NCI-H187 (cell line): ENCODE data around the gene CIB4.

Experiments
- DNase-seq, 2 experiments: peaks; one replicate each; lab custom pipeline; 2025; lab: John Stamatoyannopoulos, UW

The CIB4 gene

DNA sequence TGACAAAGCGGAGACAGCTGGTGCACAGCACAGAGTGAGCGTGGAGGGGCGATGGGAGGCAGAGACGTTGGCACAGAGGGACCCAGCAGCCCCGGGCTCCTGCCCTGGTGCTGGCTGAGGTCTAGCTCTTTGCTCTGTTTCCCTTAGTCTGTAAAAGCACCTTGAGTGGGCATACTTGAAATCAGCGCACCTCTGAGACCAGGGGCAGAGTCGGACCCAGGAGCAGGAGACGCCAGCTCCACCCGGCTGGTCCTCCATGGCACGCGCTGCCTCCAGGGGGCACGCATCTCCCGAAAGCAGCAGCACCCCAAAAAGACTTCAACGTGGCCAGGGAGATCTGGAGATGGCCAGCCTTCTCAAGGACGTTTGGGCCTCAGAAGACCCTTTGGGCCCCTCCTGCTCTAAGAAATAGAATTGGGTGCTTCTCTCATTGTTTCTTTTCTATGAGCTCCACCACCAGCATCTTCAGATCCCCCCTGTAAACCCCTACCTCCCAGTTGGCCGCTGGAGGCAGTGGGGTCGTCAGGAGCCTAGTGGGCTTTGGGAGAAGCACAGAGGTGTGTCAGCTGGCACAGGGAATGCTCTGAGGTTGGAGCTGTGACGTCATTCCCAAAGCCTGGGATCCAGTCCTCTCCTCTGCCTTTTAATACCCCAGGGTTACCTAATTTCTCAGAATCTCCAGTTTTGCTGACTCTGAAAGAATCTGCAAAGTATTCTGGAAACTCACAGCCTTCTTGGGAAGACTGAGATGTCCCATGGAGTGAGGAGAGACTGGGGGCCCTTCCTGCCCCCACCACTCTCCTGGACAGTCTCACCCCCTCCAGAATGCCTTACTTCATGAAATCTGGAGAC, 58.9 kb downstream of the CIB4 start:
- DNase-seq, result no peak

DNA sequence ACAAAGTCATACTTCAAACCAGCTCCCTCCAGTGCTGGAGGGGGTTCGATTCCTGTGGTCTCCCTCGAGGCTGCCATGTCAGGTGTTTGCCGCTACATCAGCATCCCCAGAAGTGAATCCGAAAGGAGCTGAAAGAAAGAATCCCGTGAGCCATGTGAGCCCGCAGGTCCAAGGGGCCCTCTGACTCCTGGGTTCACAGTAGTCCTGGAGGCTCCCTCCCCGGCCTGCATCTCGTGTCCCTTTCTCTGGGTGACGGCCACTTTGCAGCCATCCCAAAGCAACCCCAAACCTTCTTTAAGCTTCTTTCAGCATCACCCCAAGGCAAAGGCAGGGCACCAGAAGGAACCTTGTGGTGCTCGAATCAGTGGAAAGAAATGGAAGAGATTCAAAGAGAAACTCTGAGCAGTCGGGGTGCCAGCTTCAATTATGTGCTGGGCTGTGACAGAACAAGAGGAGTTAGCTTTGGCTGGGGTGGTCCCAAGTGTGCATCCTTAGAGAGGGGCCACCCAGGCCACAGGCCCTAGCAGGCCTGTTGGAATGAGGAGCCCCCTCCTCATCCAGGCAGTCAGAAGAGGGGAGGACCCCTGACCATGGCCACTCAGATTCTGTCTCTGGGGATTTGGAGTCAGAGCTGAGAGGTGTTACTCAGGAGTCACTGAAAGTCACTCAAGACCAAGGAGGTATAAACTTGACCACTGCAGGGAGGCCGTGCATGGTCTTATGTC, 59.7 kb downstream of the CIB4 start:
- DNase-seq, result no peak

DNA sequence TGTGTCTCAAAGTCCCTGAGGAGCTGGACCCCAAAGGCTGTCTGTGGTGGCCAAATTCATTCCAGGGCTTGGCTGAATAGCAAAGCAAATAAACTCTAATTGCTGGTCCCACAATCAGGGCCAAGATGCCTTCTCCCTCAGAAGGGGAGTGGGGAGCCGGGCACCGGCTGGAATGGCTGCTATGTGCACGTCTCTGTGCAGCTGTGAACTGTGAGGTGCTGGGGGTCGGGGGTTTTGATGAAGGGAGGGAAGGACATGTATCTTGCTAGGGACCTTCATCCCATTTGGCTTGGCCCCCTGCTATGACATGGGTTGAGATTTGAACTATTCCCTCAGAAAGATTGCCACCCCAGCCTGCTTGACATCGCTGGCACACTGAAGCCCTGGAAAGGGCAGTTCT, 60.4 kb downstream of the CIB4 start:
- DNase-seq, result no peak

DNA sequence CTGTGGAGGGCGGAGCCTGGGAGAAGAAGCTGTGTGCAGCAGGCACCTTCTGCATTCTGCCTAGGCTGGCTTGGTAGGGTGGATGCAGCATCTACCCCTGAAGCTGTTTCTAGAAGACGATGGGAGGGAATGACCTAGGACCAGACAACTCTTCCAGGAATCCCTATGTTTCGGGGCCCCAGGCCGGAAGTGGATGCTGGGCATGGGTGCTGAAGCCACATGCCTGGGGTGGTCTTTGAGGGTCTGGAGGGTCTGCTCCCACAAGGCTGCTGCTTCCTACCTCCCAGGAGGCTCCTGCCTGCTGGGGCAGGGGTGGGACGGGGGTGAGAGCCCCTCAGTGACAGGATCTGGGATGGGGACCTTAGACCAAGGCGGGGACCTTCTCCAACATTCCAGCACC, 61.0 kb downstream of the CIB4 start:
- no peak for DNase-seq

DNA sequence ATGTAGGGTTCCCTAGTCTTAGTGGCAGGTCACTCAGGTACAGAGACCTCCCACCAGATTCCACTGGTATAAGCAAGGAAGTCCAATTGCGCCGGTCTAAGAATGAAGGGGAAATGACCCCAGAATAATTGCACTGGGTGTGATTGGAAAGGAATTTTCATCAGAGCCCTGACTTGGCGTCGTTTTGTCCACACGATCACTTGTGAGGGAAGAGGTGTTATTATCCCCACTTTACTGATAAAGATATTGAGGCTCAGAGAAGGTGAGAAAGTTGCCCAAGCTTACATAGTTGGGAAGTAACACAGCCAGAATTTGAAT, 61.5 kb downstream of the CIB4 start:
- DNase-seq, result no peak

DNA sequence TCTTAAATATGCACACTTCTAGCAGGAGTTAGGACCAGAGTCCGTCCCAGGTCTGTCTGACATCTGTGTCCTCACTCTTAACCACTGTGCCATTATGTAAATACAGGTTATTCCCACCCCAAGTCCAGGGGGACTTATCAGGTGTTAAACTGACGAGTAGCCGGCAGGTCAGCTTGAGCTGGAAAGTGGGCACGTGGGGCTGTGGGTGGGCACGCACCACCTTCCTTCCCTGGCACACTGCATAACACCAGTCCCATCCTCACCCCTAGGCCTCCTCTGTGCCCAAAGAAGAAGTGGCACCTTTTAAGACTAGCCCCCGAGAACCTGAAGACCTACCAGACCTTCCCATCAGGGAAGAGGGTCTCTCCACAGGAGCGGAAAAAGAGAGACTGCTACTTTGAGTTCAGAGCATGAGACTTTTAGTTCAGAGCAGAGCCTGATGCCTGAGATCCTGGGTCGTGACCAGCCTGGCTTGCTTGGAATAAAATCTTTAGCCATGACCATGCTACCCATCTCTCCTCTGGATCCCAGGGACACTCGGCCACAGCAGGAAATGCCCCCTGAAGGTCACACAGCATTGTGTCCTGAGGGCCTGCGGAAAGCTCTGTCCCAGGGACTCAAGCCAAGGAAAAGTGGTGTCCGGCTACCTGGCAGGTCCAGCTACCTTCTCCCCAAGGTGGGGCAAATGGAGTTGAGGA, 62.0 kb downstream of the CIB4 start:
- DNase-seq, result no peak

DNA sequence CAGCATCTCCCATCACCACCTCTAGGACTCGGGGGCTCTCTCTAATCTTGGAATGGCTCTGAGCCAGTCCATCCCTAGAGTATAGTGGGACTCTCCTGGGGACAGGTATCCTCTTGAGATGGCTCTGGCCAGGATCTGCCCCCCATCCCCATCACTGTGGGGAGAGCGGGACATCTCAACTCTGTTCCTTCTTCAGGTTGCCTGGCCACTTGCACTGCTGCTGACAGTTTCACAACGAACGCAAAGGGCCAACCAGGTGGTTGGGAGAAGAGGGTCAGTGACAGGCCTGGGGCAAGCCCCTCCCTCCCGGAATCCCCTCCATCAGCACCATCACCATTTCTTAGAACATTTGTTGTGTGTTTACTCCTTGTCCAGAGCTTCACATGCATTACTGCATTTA, 62.6 kb downstream of the CIB4 start:
- no peak for DNase-seq

DNA sequence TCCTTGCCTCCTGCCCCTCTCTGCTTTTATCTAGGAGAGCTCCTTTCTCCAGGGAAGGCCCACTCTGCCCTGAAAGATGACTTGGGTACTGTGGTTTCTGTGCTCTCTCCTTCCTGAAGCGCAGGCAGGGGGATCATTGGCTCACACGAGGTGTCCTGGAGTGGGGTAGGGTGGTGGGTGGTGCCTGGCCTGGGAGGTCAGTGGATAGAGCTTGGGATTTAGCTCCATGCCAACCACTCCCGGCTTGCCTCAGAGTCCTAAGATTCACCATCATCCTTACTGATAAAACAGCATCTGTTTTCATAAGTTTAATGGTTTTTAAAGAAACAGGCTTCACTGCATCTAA, 63.1 kb downstream of the CIB4 start:
- DNase-seq, result no peak

DNA sequence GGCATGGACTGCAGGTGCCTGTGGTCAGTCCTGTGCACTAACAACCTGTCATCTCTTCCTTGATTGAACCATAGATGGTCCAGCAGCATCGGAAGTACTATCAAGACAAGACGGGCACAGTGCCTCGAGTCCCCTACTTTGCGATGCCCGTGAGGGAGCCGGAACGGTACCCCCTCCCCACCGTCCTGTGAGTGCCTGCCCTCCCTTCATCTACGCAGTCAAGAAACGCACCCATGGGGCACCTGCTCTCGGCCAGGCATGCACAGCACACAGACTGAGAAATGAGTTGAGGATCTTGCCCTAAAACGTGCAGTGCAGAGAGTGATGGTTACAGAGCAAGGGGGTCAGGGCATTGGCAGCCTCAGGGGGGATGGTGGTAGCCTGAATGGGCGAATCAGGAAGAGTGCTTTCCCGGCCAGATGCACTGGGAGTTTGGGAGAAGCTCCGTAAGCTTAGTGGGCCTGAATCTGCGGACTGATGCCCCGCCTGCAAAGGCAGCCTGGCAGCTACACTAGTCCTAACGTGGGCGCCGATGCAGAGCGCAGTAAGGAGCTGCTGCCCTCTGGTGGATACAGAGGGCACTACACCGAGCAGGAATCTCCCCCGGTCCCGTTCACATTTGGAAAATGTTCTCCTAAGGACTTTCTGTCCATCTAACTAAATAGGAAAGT, 63.6 kb downstream of the CIB4 start:
- peak; percentile 55 to 58 for DNase-seq

DNA sequence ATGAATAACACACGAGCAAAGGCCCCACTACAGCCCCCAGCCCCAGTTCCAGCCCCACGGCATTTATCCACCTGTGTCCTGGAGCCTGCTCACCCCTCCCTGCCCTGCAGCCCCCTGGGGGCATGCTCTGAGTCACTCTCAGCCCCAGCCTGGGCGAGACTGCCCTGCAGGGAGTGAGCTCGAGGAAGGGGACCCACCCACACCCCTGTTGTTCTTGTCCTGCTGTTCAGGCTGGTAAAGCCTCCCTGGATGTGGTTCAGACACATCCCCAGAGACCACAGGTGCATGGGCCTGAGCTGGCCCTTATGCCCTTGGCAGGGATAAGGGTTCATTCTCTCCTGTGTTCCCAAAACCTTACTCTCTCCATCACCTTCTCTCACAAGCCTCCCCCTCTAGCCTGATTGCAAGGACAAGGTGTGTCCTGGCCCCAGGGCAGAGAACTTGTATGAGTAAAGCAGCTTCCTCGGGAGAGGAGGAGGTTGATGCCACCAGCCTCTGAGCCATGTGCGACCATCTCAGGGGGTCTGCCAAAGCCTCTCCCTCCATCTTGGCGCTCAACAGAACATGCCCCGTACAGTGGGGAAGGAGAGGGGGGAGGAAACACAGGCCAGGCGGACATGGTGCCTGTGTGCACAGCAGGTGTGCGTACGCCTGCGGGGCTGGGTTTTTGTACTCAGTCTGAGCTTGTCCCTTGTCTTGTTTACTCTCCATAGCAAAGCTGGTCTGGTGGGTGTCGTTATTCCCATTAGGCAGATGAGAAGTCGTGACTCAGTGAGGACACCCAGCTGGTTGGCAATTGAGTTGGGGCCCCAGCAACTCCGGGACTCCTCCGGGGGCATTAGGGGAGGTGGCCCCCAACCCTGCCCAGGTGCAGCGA, 64.4 kb downstream of the CIB4 start:
- no peak for DNase-seq

DNA sequence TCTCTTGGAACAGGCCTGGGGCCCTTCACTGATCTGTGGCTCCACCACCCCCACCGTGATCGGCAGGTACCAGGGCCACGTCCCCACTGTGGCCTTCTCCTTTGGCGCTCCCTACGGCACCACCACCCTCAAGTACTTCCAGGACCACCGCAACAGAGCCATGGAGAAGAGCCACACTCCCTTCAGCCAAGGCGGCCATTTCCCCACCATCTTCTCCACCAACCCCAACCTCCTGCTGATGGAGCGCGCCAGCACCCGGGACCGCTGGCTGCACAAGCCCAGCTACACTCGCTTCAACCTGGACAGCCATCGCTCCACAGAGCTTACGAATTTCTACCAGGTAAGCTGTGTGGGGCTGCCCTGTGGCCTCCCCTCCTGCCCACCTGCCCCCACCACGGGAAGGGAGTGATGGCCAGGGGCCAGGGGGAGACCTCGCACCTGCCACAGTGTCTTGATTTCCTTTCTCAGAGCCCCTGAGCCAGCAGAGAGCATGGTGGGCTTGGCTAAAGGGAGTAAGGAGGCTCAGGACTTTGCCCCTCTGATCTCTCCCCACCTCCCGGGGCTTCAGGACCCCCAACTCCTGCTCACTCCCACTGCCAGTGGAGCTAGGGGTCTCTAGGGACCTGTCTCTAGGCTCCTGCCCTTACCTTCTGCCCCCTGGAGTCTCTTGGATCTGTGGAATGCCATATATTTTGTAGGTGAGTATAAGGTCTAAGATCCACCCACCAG, 65.2 kb downstream of the CIB4 start:
- no peak for DNase-seq

DNA sequence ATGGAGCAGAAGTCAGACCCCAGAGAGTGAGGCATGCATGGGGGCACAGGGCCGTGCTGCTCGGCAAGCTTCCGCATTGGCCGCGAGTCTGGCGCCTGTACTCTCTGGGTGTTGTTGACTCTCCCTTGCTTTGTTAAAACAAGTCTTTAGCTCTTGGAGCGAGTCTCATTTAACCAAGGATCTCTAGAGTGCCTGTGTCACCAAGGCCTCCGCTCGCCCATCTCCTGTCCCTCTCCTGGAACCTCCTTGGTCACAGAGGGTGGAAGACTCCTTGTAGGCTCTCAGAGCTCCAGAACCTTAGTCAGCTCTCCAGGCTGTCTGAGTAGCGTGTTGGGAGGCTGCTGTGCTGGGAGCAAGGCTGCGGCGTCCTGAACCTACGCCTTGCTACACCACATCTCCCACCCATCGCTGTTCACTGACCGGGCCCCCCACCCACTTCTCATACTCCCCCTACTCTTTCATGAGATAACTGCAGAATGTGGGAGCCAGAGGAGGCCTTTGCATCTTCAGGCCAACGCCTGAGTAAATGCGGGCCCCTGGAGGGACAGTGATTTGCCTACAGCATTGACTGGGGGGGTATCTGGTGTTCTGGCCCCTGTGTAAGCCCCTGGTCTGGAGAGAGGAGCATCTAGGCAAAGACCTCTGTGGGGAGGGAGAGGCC, 66.1 kb downstream of the CIB4 start:
- no peak for DNase-seq

DNA sequence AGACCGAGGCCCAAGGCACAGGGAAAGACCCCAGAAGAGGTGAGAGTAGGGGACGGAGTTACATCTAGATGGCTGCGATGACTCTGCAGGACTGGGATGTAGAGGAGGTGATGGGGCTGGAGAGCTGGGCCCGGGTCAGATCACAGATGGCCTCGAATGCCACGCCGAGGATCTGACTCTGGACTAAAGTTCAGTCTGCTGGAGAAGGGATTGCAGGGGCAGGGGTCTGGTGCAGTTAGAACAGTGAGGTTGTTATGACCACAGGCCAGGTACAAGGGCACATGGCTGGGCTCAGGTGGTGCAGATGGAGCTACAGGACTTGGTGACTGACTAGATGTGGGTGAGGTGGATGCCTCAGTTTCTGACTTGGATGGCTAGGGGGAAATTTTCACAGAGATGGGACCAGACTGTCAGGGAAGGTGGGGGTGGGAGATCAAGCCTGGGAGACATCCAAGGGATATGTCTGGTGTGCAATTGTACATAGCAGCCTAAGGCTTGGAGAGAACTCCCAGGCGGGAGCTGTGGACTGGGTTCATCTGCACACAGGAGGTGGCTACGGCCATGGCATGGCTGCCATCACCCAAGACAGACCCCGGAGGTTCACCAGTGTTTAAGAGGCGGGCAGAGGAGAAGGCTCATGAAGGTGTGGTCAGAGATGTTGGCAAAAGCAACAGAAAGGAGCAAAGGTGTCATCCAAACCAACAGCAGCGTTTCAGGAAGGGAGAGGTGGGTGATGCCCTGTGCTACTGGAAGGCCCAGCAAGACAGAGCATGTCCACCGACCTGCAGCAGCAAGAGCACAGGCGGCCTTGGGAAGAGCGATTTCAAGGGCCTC, 66.9 kb downstream of the CIB4 start:
- no peak for DNase-seq

DNA sequence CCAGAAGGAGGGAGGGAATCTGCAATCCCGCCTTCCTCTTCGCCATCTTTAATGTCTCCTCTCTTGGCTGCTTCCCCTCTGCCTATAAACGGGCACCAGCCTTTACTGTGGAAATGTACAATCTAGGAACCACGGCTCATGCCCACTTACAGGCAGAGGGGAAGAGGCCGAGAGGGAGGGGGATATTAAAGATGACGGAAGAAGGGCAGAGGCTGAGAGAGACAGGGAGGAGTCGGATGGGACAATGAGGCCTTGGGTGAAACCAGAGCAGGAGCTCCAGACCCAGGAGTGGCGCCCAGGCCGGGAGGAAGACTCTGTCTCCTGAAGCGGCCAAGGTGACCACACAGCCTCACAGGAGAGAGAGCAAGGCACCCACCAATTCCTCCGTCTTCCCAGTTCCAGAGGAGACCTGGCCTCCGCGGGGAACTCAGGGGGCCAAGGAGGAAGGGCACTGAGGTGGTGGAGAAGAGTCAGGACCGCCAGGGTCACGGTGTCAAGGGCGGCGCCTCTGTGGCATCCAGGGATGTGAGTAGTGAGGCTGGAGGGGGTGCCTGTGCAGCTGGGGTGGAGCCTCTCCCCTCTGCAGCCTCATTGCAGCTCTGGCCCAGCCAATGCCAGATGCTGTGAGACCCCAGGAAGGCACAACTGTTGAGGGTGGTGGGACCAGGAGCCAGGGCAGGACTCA, 67.8 kb downstream of the CIB4 start:
- no peak for DNase-seq

DNA sequence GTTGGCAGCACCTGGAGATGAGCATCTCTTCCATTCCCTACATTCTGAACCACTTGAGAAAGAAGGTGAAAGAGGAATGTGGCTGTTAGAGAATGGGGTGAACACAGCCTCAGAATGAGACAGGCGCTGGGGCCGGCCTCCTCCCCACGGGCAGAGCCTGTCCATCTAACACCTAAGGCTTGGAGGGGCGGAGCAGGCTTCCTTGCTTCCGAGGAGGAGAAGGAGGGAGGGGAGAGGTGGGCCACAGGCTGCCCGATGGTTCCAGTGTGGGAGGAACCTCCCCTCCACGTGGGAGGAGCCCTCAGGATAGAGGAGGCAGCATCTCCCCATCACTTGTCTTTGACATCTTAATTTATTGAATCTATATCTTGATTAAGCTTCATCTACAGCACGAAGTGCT, 68.6 kb downstream of the CIB4 start:
- DNase-seq, result no peak

DNA sequence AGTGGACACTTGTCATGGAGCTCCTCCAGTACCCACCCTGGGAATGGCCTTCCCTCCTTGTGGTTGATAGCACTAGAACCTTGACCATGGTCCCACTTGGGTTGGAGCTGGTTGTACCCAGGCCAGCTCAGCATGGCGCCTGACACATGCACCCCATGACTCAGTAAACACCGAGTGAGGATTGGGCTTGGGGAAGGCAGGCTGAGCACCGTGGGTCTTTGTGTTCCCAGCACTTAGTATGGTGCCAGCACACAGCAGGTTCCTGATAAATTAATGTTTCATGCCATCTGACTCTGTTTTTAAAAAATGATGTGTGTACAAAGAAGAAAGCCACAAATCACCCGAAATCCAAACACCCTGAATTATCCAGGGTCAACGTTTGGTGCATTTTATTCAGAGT, 69.8 kb downstream of the CIB4 start:
- DNase-seq, result no peak

DNA sequence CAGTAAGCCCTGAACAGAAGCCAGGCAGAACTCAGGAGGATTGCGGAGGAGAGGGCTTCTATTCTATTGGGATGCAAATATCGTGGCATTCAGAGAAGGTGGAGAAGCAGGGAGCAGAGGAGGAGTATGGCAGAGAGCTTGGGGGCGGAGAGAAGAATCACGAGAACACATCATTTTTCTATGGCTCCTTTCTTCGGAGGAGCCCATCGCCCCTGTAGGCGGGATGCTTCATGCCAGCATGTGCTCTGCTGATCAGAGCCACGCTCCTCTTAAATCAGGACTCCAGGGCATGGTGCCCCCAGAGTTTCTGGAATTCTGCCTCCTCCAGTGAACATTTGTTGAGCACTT, 71.1 kb downstream of the CIB4 start:
- DNase-seq, result no peak

DNA sequence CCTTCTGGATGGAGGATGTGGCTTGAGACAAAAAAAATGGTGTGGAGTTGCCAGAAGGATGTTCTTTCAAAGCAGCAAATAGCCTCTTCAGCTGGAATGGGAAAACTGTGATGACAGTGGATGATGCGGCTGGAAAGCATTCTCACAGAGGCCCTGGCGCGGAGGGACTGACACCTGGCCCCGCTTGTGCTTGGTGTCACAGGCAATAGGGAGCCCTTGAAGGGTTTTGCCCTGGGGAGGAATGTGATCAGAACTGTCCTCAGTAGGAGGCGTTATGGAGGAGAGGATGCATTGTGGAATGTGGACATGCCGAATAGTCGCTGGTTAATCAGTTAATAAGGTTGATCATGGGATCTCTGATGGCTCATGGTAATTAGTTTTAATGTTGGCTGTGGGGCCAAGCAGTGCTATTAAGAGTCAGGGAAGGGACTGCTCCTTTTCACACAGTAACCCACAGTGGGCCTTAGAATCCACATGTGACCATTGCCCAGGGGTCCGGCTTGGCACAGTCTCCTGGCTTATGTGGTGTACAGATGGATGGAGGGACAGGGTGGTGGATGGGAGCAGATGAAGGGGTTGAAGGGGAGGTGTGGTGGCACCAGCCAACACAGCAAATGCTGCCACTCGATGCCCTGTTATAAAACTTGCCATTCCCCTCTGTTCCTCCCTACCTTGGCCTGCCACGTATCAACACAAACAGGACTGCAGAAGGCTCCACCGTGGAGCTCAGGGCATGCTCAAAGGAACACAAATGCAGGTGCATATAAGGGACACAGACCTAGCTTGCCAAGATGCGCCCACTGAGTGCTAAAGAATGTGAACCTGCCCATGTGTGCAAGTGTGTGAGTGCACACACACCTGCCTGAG, 71.7 kb downstream of the CIB4 start:
- no peak for DNase-seq
